Calu3 (cell line): ENCODE results near the gene ITGA11. TPM values are rescaled to one million over a fixed set of nuclear protein-coding genes. Genes with fewer than 3 reads are reported as not detected.

Experiments used
- BruUV-seq: library from RNA; stranded (reverse); fragments of 400-500 nt; replicated peaks from 2 replicates; lab custom pipeline; 2021; lab: Mats Ljungman, UMichigan
- CTCF ChIA-PET: fragments of 300-600 bp; sonication (Branson Sonifier 250); formaldehyde crosslinking; loops from one replicate; lab custom pipeline; 2022; ENCODE audit warnings: antibody characterized with exemption; lab: Charles Lee
- DNase-seq: peaks from one replicate; pipeline ENCODE4 v3.0.0; 2022
- H3K27ac Mint-ChIP-seq: one replicate; pipeline ENCODE4 v1.8.0; 2022; ENCODE audit warnings: mixed read lengths; ENCODE audit not compliant: unreplicated experiment
- H3K27me3 Mint-ChIP-seq: one replicate; pipeline ENCODE4 v1.8.0; 2022; ENCODE audit warnings: mixed read lengths; ENCODE audit not compliant: unreplicated experiment
- H3K36me3 Mint-ChIP-seq: one replicate; pipeline ENCODE4 v1.8.0; 2022; ENCODE audit warnings: mild to moderate bottlenecking, moderate library complexity, mixed read lengths; ENCODE audit not compliant: insufficient read depth, unreplicated experiment
- H3K4me1 Mint-ChIP-seq: one replicate; pipeline ENCODE4 v1.8.0; 2022; ENCODE audit warnings: mild to moderate bottlenecking, low read depth, mixed read lengths; ENCODE audit not compliant: unreplicated experiment
- H3K4me3 Mint-ChIP-seq: one replicate; pipeline ENCODE4 v1.8.0; 2022; ENCODE audit warnings: mild to moderate bottlenecking, low read depth, moderate library complexity, mixed read lengths; ENCODE audit not compliant: unreplicated experiment
- H3K9me3 Mint-ChIP-seq: one replicate; pipeline ENCODE4 v1.8.0; 2022; ENCODE audit warnings: low read depth, mixed read lengths; ENCODE audit not compliant: unreplicated experiment
- CTCF ChIP-seq: fragments of 200-600 bp; IDR thresholded peaks from one replicate; pipeline ENCODE4 v1.8.0; 2022; ENCODE audit warnings: antibody characterized with exemption; ENCODE audit not compliant: unreplicated experiment
- intact Hi-C: fragments of 100-400 bp; cut with micrococcal nuclease; formaldehyde crosslinking; loops from one replicate; pipeline ENCODE4 v1.10.0; 2022; ENCODE audit not compliant: unreplicated experiment
- total RNA-seq: library from RNA; stranded (reverse); gene quantifications from 2 replicates; pipeline ENCODE4 v1.2.3, GENCODE V29; 2022

The ITGA11 gene
- total RNA-seq, 1 experiment from 2014 or later: not detected

- peaks cover 28% of the 10 kb centered on the region for H3K27me3 Mint-ChIP-seq
- intact Hi-C loops: no loop called here
- H3K27ac Mint-ChIP-seq: no peak overlapping the region
Observed at GRCh38 chr15:68265674-68266073, 166.3 kb downstream of the ITGA11 start.

GRCh38 chr15:68265081-68265480, 166.9 kb downstream of the ITGA11 start:
- Mint-ChIP-seq H3K36me3 (no peaks in the 10 kb centered on the region), H3K9me3 (no peaks in the 10 kb centered on the region), H3K4me3 (no peak overlapping the region), H3K27ac (no peak overlapping the region), H3K27me3 (peaks cover 28% of the 10 kb centered on the region), H3K4me1 (no peaks in the 10 kb centered on the region)
- CTCF ChIA-PET: interaction anchor here (0.6 to 1.2 kb wide), 2 partner anchors 12 to 16 kb away, joined by 3 to 5 read pairs; no protein-coding TSS in a partner anchor
- TF ChIP-seq CTCF: no peak
- intact Hi-C loops: no loop called here
- no TSS peak for BruUV-seq
- DNase-seq: no peak

More at GRCh38 chr15:68265674-68266073, 166.3 kb downstream of the ITGA11 start:
- no peaks in the 10 kb centered on the region for H3K4me1 Mint-ChIP-seq
- DNase-seq: no peak
- H3K4me3 Mint-ChIP-seq: no peak overlapping the region
- BruUV-seq: no TSS peak
- CTCF ChIA-PET: no interaction called here
- H3K9me3 Mint-ChIP-seq: no peaks in the 10 kb centered on the region
- TF ChIP-seq CTCF: no peak
- H3K36me3 Mint-ChIP-seq: no peaks in the 10 kb centered on the region

DNA sequence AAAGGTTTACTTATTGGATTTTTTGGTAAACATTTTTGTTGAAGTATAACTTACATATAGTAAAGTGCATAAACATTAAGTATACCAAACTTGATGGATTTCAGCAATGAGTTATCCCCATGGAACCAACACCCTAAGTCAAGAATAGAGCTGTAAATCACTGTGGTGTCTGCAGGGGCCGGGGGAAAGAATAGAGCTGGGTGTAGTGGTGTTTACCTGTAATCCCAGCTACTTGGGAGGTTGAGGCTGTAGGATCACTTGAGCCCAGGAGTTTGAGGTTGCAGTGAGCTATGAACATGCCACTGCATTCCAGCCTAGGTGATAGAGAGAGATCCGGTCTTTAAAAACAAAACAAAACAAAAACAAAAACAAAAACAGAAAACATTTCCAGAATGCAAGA, 167.7 kb downstream of the ITGA11 start:
- Mint-ChIP-seq H3K27ac (no peak overlapping the region), H3K36me3 (no peaks in the 10 kb centered on the region), H3K27me3 (peaks cover 28% of the 10 kb centered on the region), H3K4me3 (no peak overlapping the region), H3K9me3 (no peaks in the 10 kb centered on the region), H3K4me1 (no peaks in the 10 kb centered on the region)
- no peak for TF ChIP-seq CTCF
- intact Hi-C loops: no loop called here
- CTCF ChIA-PET: interaction anchor here (0.6 to 1.2 kb wide), 3 partner anchors 12 to 410 kb away, joined by 4 to 5 read pairs (median 5); no protein-coding TSS in a partner anchor
- DNase-seq: no peak
- BruUV-seq: no TSS peak

DNA sequence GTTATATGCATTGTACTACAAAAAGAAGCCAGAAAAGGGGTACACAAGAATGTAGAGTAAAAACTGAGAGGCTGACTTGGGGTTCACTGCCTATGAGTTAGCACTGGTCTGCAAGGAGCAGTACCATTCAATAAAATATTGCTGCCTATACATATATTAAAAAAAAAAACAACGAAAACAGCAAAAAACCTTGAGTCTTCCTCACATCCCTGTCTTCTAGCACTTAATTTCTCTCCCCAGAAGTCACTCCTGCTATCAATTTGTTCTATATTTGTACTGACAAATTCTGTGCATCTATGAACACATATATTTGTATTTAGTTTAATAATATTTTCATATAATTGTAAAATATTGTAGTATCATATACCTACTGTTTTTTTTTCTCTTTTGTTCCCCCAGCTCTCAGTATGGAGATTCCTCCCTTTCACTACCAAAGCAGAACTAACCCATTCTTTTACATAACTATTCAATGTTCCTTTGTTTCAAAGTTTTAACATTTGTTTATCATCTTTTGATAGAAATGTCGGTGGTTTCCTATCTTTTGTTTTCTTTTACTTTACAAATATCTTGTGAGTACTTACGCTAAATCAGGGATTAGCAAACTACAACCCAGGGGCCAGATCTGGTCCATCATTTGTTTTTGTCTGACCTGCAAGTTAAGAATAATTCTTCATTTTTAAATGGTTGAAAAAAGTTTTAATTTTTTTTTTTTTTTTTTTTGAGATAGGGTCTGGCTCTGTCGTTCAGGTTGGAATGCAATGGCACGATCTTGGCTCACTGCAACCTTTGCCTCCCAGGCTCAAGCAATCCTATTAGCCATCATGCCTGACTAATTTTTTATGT, 169.2 kb downstream of the ITGA11 start:
- intact Hi-C loops: no loop called here
- no TSS peak for BruUV-seq
- no peak overlapping the region for H3K27ac Mint-ChIP-seq
- DNase-seq: no peak
- no peaks in the 10 kb centered on the region for H3K4me1 Mint-ChIP-seq
- no peaks in the 10 kb centered on the region for H3K9me3 Mint-ChIP-seq
- H3K36me3 Mint-ChIP-seq: no peaks in the 10 kb centered on the region
- no peak for TF ChIP-seq CTCF
- no peak overlapping the region for H3K4me3 Mint-ChIP-seq
- CTCF ChIA-PET: interaction anchor here (2.4 kb wide), 1 partner anchor 10 kb away, joined by 5 read pairs; no protein-coding TSS in a partner anchor
- peaks cover 28% of the 10 kb centered on the region for H3K27me3 Mint-ChIP-seq
